Prostate gland (tissue), 2 donors: ENCODE measurements around the gene RNPEPL1. TPM values are rescaled to one million over a fixed set of nuclear protein-coding genes. Genes with fewer than 3 reads are reported as not detected.

Experiments
- DNase-seq: peaks from one replicate; pipeline ENCODE4 v3.0.0-alpha.2; 2019; ENCODE audit warnings: low spot score
- H3K27ac ChIP-seq, 2 donors: fragments of 200-600 bp; sonication (generic); 2 replicates each; pipeline ENCODE4 v1.5.1; 2017 to 2019
- H3K27me3 ChIP-seq: fragments of 200-600 bp; sonication (generic); replicated peaks from 2 replicates; pipeline ENCODE4 v1.5.1; 2019; ENCODE audit not compliant: insufficient read depth
- H3K36me3 ChIP-seq, 2 donors: fragments of 200-600 bp; sonication (generic); 1 replicate in 1 of 2; 2 replicates in 1 of 2; pipeline versions ENCODE4 v1.5.1 to v1.8.1; 2017 to 2019
- H3K4me1 ChIP-seq: fragments of 200-600 bp; sonication (generic); replicated peaks from 2 replicates; pipeline ENCODE4 v1.5.1; 2019
- H3K4me3 ChIP-seq, 2 donors: fragments of 200-600 bp; sonication (generic); 2 replicates each; pipeline ENCODE4 v1.5.1; 2017 to 2019
- H3K9me3 ChIP-seq: fragments of 200-600 bp; sonication (generic); 2 replicates; pipeline ENCODE4 v1.5.1; 2017
- CTCF ChIP-seq, 4 experiments: fragments of 200-600 bp in 2 of 4; fragments of 450-650 bp in 2 of 4; sonication (generic) in 2 of 4; IDR thresholded peaks; 1 replicate in 3 of 4; 2 replicates in 1 of 4; pipeline ENCODE4 v1.5.1; 2016 to 2019; ENCODE audit warnings: antibody characterized with exemption in 4 of 4, mild to moderate bottlenecking in 2 of 4, moderate library complexity in 2 of 4
- POLR2A ChIP-seq: fragments of 450-650 bp; IDR thresholded peaks from one replicate; pipeline ENCODE4 v1.6.1; 2016; ENCODE audit warnings: antibody characterized with exemption, mild to moderate bottlenecking
- POLR2AphosphoS5 ChIP-seq: sonication (generic); formaldehyde crosslinking; IDR thresholded peaks from one replicate; pipeline ENCODE4 v1.6.1; 2017; ENCODE audit warnings: antibody characterized with exemption
- WGBS: methylation state at CpG from one replicate; pipeline ENCODE4 v1.1.5; 2018; 5-methylcytosine and 5-hydroxymethylcytosine counted together
- intact Hi-C: fragments of 100-400 bp; cut with DNase I; formaldehyde crosslinking; loops from one replicate; pipeline ENCODE4 v1.14.2; 2022
- total RNA-seq, 2 donors: library from RNA; depleted of rRNA; stranded (reverse); fragments of >200 nt; gene quantifications; one replicate each; pipeline ENCODE4 v1.1.0, GENCODE V29; 2016

The RNPEPL1 gene
- total RNA-seq, 2 donors from 2014 or later, result 36.9 to 94.7 TPM

- H3K4me1 ChIP-seq, result peaks cover 19% of the 10 kb centered on the region
- no peak overlapping the region for H3K27ac ChIP-seq
- no peaks in the 10 kb centered on the region for H3K9me3 ChIP-seq
- WGBS, result 89% methylated on average over 4 of the region's 4 CpGs
- intact Hi-C loops, result no loop called here
- DNase-seq, result no peak
- H3K27me3 ChIP-seq, result no peaks in the 10 kb centered on the region
- H3K36me3 ChIP-seq, result no peaks in the 10 kb centered on the region
- H3K4me3 ChIP-seq, result no peak overlapping the region
- TF ChIP-seq POLR2AphosphoS5, result no peak
- no peak for TF ChIP-seq POLR2A
- no peak for TF ChIP-seq CTCF (IDR thresholded peaks at IDR 0.05)
Measured at GRCh38 chr2:240584486-240585031, 16.3 kb downstream of the RNPEPL1 start.

- intact Hi-C loops, result no loop called here
- WGBS, result 83% methylated on average over 6 of the region's 6 CpGs
- Histone ChIP-seq H3K36me3 (no peaks in the 10 kb centered on the region), H3K4me1 (peaks cover 19% of the 10 kb centered on the region), H3K9me3 (no peaks in the 10 kb centered on the region), H3K27me3 (no peaks in the 10 kb centered on the region), H3K27ac (no peak overlapping the region), H3K4me3 (peak overlapping the region; percentile 91 to 92)
- TF ChIP-seq POLR2A (no peak), CTCF (IDR thresholded peaks at IDR 0.05) (no peak), POLR2AphosphoS5 (no peak)
- DNase-seq, result no peak
Measured at GRCh38 chr2:240585101-240585500, 16.8 kb downstream of the RNPEPL1 start.

GRCh38 chr2:240585681-240586197, 17.5 kb downstream of the RNPEPL1 start:
- peak overlapping the region; percentile 92 to 98 for H3K27ac ChIP-seq
- H3K27me3 ChIP-seq, result no peaks in the 10 kb centered on the region
- no peak for DNase-seq
- 2% methylated on average over 20 of the region's 20 CpGs for WGBS
- intact Hi-C loops, result loop anchor here (2.0 kb wide), 1 partner anchor 25 kb away; the partner anchor contains the start of gene DUSP28
- peak overlapping the region; percentile 91 to 92 for H3K4me3 ChIP-seq
- no peaks in the 10 kb centered on the region for H3K36me3 ChIP-seq
- peaks cover 19% of the 10 kb centered on the region for H3K4me1 ChIP-seq
- H3K9me3 ChIP-seq, result no peaks in the 10 kb centered on the region
- TF ChIP-seq POLR2A, result no peak
- no peak for TF ChIP-seq CTCF (IDR thresholded peaks at IDR 0.05)
- no peak for TF ChIP-seq POLR2AphosphoS5

GRCh38 chr2:240586198-240586918, 18.1 kb downstream of the RNPEPL1 start, which contains the start of gene CAPN10:
TSS of gene CAPN10 (plus strand) at chr2:240586734. CDS start at chr2:240586912, 178 bp downstream.
- H3K36me3 ChIP-seq, result no peaks in the 10 kb centered on the region
- intact Hi-C loops, result loop anchor here (2.0 kb wide), 1 partner anchor 26 kb away; the partner anchor contains the start of gene DUSP28
- H3K27ac ChIP-seq, result peak within 1 kb of the TSS; percentile 92 to 98
- peak; percentile 99 for DNase-seq
- TF ChIP-seq CTCF (IDR thresholded peaks at IDR 0.05), result peak in 1 of 4 experiments; percentile 19
- peak; percentile 85 for TF ChIP-seq POLR2AphosphoS5
- TF ChIP-seq POLR2A, result peak; percentile 27
- peaks cover 19% of the 10 kb centered on the region for H3K4me1 ChIP-seq
- H3K27me3 ChIP-seq, result no peaks in the 10 kb centered on the region
- H3K4me3 ChIP-seq, result peak within 1 kb of the TSS; percentile 91 to 92
- 2% methylated on average over 61 of the region's 88 CpGs for WGBS
- no peaks in the 10 kb centered on the region for H3K9me3 ChIP-seq
